ENCODE measurements around the gene FAM53A.

Gene FAM53A

GRCh38 chr4:1683736-1684505, at the start of gene FAM53A:
TSS of gene FAM53A (minus strand) at chr4:1684313. CDS start at chr4:1668741, 15,572 bp downstream.
- DNase-seq: peak; percentile 89

- no peak for DNase-seq
These were observed 48.8 kb upstream of the FAM53A start for GRCh38 chr4:1732911-1733310.

DNA sequence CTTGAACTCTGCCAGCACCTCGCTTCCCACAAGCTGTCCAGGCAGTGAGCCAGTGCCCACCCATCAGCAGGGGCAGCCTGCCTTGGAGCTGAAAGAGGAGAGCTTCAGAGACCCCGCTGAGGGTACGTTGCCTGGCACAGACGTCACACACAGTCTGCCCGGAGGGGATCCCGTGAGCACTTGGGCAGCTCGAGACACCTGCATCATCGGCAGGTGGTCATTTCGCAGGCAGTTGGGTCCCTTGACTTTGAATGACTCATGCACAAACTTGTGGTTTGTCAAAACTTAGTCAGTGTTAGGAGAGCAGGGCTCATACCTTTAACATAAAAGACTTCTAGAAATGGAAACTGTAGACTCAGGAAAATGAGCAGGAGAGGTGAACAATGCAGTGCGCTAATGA, 47.1 kb upstream of the FAM53A start:
- no peak for DNase-seq

DNA sequence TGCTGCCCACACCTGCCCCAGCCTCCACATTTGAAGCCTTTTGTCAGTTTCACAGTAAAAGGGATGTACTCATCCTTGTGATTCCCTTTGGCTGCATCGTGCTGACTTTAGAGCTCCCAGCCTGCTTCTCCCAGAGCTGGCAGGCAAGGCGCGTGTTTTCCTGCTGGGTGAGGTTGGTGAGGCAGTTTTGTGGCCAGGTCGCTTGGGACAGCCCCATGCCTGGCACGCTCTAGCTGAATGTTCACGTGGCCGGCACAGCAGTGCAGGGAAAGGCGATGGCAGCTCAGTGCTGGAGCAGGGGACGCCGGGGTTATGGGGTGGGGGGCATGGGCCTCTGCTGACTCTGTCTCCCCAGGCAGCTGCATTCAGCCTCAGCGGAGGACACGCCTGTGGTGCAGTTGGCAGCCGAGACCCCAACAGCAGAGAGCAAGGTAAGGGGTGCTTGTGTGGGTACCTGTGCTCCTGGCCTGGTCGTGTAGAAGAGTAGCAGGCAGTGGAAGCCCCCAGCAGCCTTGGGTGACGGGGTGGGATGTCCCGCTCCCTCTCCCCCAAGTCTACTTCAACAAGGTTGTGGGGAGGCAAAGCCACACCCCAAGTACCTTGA, 46.5 kb upstream of the FAM53A start:
- no peak for DNase-seq

GRCh38 chr4:1728061-1728980, 44.2 kb upstream of the FAM53A start:
- DNase-seq: no peak

DNA sequence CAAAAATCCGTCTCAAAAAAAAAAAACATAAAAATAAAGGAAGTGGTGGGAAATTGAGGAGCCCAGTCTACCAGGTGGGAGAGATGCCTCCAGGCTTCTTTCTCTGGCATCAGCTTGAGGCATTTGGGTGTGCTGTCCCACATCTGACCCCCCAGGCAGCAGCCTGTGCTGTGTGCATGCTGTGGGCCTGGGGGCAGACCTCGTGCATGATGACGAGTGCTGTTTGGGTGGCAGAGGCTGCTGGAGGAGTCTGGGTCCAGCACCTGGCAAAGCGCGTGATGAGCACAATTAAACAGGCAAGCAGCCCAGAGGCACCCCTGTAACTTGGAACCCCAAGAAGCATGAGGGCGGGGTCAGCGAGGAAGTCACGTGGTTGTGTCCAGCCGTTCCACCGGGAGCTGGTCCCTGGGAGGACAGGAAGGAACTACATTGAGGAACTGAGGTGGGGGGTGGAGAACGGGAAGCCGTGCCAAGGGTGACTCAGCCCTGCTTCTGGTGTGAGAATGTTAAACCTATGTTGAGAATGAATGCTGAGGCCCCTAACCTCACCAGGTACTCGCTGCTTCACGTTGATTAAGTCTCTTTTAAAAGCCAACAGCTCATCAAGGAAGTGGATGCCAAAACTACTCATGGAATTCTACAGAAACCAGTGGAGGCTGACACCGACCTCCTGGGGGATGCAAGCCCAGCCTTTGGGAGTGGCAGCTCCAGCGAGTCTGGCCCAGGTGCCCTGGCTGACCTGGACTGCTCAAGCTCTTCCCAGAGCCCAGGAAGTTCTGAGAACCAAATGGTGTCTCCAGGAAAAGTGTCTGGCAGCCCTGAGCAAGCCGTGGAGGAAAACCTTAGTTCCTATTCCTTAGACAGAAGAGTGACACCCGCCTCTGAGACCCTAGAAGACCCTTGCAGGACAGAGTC, 43.3 kb upstream of the FAM53A start:
- no peak for DNase-seq

DNA sequence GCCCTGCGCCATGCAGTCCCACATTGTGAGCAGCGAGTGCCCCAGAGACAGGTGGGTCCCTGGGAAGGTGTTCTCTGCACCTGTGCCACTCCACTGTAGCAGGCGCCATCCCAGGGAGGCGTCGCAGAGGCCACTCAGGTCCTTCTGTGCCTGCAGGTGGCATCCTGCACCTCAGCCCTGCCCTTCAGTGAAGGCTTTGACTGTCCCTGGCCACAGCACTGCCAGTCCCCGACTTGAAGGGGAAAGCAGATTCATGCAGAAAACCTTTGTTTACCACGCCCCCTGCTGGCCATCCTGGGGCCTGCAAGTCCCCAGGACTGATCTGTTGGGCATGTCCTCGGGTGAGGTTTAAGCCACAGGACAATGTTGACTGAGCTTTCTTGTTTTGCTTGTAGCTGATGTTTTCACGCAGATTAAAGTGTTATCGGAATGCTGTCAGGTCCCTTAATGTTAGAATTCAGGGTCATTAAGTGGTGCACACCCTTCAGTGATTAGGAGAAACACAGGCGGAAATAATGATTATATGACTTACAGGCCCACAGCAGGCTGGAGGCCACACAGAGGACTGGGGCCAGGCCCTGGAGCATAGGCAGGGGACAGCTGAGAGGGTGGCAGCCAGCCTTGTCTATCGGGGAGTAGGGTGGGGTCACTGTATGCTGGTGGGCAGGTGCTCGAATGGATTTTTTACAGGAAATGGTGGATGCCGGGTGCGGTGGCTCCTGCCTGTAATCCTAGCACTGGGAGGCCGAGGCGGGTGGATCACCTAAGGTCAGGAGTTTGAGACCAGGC, 42.2 kb upstream of the FAM53A start:
- DNase-seq: peak; percentile 80

- no peak for DNase-seq
These were observed 41.4 kb upstream of the FAM53A start for GRCh38 chr4:1725521-1725920.

- DNase-seq: peak; percentile 37
These were observed 39.2 kb upstream of the FAM53A start for GRCh38 chr4:1723131-1723801.

GRCh38 chr4:1722551-1723118, 38.5 kb upstream of the FAM53A start:
- DNase-seq: peak; percentile 15

- no peak for DNase-seq
These were observed 37.8 kb upstream of the FAM53A start for GRCh38 chr4:1721666-1722550.

DNA sequence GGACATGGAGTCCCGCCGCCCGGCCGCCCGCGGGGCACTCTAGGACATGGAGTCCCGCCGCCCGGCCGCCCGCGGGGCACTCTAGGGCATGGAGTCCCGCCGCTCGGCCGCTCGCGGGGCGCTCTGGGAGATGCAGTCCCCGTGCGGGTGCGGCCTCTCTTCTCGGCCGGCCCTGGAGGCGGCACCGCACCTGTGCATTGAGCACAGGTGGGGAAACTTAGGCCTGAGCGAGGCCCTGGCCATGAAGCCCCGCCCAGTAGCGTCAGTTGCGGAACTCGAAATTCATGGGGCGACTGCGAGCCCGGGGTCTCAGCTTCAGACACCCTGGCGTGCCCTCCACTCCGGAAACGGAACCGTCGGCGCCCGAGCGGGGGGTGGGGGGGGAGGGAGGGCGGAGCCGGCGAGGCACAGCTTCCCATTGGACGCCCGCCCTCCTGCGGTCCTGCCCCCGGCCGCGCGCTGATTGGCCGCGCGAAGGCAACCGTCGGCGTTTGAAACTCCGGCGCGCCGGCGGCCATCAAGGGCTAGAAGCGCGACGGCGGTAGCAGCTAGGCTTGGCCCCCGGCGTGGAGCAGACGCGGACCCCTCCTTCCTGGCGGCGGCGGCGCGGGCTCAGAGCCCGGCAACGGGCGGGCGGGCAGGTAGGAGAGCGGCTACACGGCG, 37.0 kb upstream of the FAM53A start, which contains the start of the genes TACC3 and TMEM129:
TSS of gene TACC3 (plus strand) at position 519 of the 663 bp plus-strand sequence. CDS start 1,901 bp downstream, outside the sequence.
TSS of gene TMEM129 (minus strand) at position 321 of the 663 bp plus-strand sequence. CDS start 486 bp downstream, outside the sequence.
- peak; percentile 95 for DNase-seq

GRCh38 chr4:1720163-1720983, 36.3 kb upstream of the FAM53A start:
- DNase-seq: peak; percentile 39

GRCh38 chr4:1718095-1718850, 34.2 kb upstream of the FAM53A start:
- no peak for DNase-seq

- DNase-seq: no peak
These were observed 33.3 kb upstream of the FAM53A start for GRCh38 chr4:1717129-1718094.
